GM23338 (cell line): ENCODE measurements around the gene CBARP. TPM values are rescaled to one million over a fixed set of nuclear protein-coding genes. Genes with fewer than 3 reads are reported as not detected.

Source experiments
- ATAC-seq: fragments of 200-7000 bp; cut with Tn5 transposase; 3 replicates; pipeline ENCODE4 v1.9.1; 2020
- DNase-seq: peaks from one replicate; pipeline ENCODE4 v3.0.0-alpha.2; 2015; ENCODE audit warnings: low spot score
- H2AFZ ChIP-seq: fragments of 200-600 bp; sonication (generic); 2 replicates; pipeline ENCODE4 v1.8.0; 2016; ENCODE audit warnings: antibody characterized with exemption, mild to moderate bottlenecking, moderate library complexity
- H3F3A ChIP-seq: fragments of 200-600 bp; sonication (generic); replicated peaks from 2 replicates; pipeline ENCODE4 v1.8.0; 2017; ENCODE audit warnings: antibody characterized with exemption, mixed run types, low read depth
- H3K27ac ChIP-seq: fragments of 200-600 bp; sonication (generic); 2 replicates; pipeline ENCODE4 v1.6.1; 2016; ENCODE audit warnings: low read depth
- H3K27me3 ChIP-seq: fragments of 200-600 bp; sonication (generic); 2 replicates; pipeline ENCODE4 v1.8.0; 2016; ENCODE audit warnings: mild to moderate bottlenecking, mixed run types, moderate library complexity; ENCODE audit not compliant: insufficient read depth
- H3K36me3 ChIP-seq: fragments of 200-600 bp; sonication (generic); 2 replicates; pipeline ENCODE4 v1.8.0; 2016; ENCODE audit warnings: mild to moderate bottlenecking; ENCODE audit not compliant: insufficient read depth
- H3K4me1 ChIP-seq: fragments of 200-600 bp; sonication (generic); 2 replicates; pipeline ENCODE4 v1.8.0; 2016; ENCODE audit warnings: mild to moderate bottlenecking, moderate library complexity; ENCODE audit not compliant: insufficient read depth
- H3K4me2 ChIP-seq: fragments of 200-600 bp; sonication (generic); 2 replicates; pipeline ENCODE4 v1.7.1; 2017; ENCODE audit warnings: mixed run types
- H3K4me3 ChIP-seq: fragments of 200-600 bp; sonication (generic); 2 replicates; pipeline ENCODE4 v1.6.1; 2016; ENCODE audit warnings: mixed run types
- H3K79me2 ChIP-seq: fragments of 200-600 bp; sonication (generic); replicated peaks from 2 replicates; pipeline ENCODE4 v1.8.0; 2017; ENCODE audit warnings: mild to moderate bottlenecking; ENCODE audit not compliant: insufficient read depth
- H3K9me2 ChIP-seq: fragments of 200-600 bp; sonication (generic); 2 replicates; pipeline ENCODE4 v1.8.0; 2017; ENCODE audit not compliant: insufficient read depth
- H4K20me1 ChIP-seq: fragments of 200-600 bp; sonication (generic); replicated peaks from 2 replicates; pipeline ENCODE4 v1.8.0; 2017; ENCODE audit warnings: mild to moderate bottlenecking; ENCODE audit not compliant: insufficient read depth
- H3K27ac Mint-ChIP-seq: 2 replicates; pipeline ENCODE4 v1.8.0; 2020; ENCODE audit warnings: inconsistent platforms, mild to moderate bottlenecking, moderate library complexity, mixed read lengths
- H3K27me3 Mint-ChIP-seq: 3 replicates; pipeline ENCODE4 v1.8.0; 2022; ENCODE audit warnings: low read depth, mild to moderate bottlenecking, moderate library complexity, mixed read lengths, inconsistent platforms; ENCODE audit not compliant: insufficient read depth, poor library complexity
- H3K36me3 Mint-ChIP-seq: 3 replicates; pipeline ENCODE4 v1.8.0; 2021; ENCODE audit warnings: low read depth, mild to moderate bottlenecking, inconsistent platforms, moderate library complexity, mixed read lengths
- H3K4me1 Mint-ChIP-seq: 3 replicates; pipeline ENCODE4 v1.8.0; 2020; ENCODE audit warnings: mild to moderate bottlenecking, inconsistent platforms, mixed read lengths
- H3K4me3 Mint-ChIP-seq: 3 replicates; pipeline ENCODE4 v1.8.0; 2021; ENCODE audit warnings: moderate library complexity, mild to moderate bottlenecking, inconsistent platforms, mixed read lengths
- H3K9me3 Mint-ChIP-seq: 3 replicates; pipeline ENCODE4 v1.8.0; 2020; ENCODE audit warnings: moderate library complexity, mild to moderate bottlenecking, inconsistent platforms, mixed read lengths
- CREB1 ChIP-seq: fragments of 250-450 bp; sonication (Bioruptor Pico); IDR thresholded peaks from 2 replicates; pipeline ENCODE4 v1.5.0; 2020; ENCODE audit warnings: low read depth, mild to moderate bottlenecking, moderate library complexity
- CTCF ChIP-seq, 2 experiments: fragments of 200-600 bp in 1 of 2; sonication (generic) in 1 of 2; conservative IDR thresholded peaks; 2 replicates each; pipeline versions ENCODE4 v1.5.1 to v1.6.1; 2016 to 2017; ENCODE audit warnings: antibody characterized with exemption in 2 of 2, low read depth in 2 of 2, mild to moderate bottlenecking in 2 of 2, moderate library complexity in 1 of 2
- ETS1 ChIP-seq: IDR thresholded peaks from 2 replicates; pipeline ENCODE4 v1.6.1; 2016; ENCODE audit warnings: antibody characterized with exemption
- EZH2 ChIP-seq: fragments of 200-600 bp; sonication (generic); IDR thresholded peaks from one replicate; pipeline ENCODE4 v1.8.0; 2017; ENCODE audit warnings: antibody characterized with exemption, mild to moderate bottlenecking, low read depth; ENCODE audit not compliant: unreplicated experiment
- EZH2phosphoT487 ChIP-seq: fragments of 200-600 bp; sonication (generic); IDR thresholded peaks from one replicate; pipeline ENCODE4 v1.8.1; 2018; ENCODE audit warnings: antibody characterized with exemption; ENCODE audit not compliant: unreplicated experiment
- JUNB ChIP-seq: IDR thresholded peaks from one replicate; pipeline ENCODE4 v1.6.1; 2016; ENCODE audit warnings: antibody characterized with exemption; ENCODE audit not compliant: unreplicated experiment
- NANOG ChIP-seq: IDR thresholded peaks from 2 replicates; pipeline ENCODE4 v1.6.1; 2016; ENCODE audit warnings: antibody characterized with exemption, borderline replicate concordance
- POLR2AphosphoS5 ChIP-seq: IDR thresholded peaks from 2 replicates; pipeline ENCODE4 v1.6.1; 2016; ENCODE audit warnings: antibody characterized with exemption, low read depth
- STAT1 ChIP-seq: IDR thresholded peaks from one replicate; pipeline ENCODE4 v1.6.1; 2016; ENCODE audit warnings: antibody characterized with exemption; ENCODE audit not compliant: unreplicated experiment
- ZNF114 ChIP-seq: fragments of 250-450 bp; sonication (Bioruptor Pico); IDR thresholded peaks from 2 replicates; pipeline ENCODE4 v1.5.0; 2020; ENCODE audit warnings: mild to moderate bottlenecking, moderate library complexity
- ZNF331 ChIP-seq: fragments of 250-450 bp; sonication (Bioruptor Pico); IDR thresholded peaks from 2 replicates; pipeline ENCODE4 v1.5.0; 2020; ENCODE audit warnings: low read depth, mild to moderate bottlenecking, moderate library complexity
- polyA plus RNA-seq: library from polyadenylated mRNA; unstranded; fragments of >200 nt; fragmentation: Nextera tagmentation; extraction: Ambion mirVana; gene quantifications from 2 replicates; pipeline ENCODE4 v1.2.1, GENCODE V29; 2016
- total RNA-seq: library from RNA; depleted of rRNA; stranded (reverse); fragments of >200 nt; shearing (Covaris generic); gene quantifications from 2 replicates; pipeline ENCODE4 v1.2.3, GENCODE V29; 2014
- TF ChIP-seq, protein P1 (sequence below): IDR thresholded peaks from one replicate; pipeline ENCODE4 v1.6.1; 2018; ENCODE audit warnings: antibody characterized with exemption; ENCODE audit not compliant: unreplicated experiment

CBARP gene
- total and polyA plus RNA-seq, 2 experiments from 2014 or later: 2.0 to 14.1 TPM

- TF ChIP-seq CTCF (conservative IDR thresholded peaks at IDR 0.05; ENCODE audit: low read depth in 2 of 2): no peak
- TF ChIP-seq, protein P1, sequence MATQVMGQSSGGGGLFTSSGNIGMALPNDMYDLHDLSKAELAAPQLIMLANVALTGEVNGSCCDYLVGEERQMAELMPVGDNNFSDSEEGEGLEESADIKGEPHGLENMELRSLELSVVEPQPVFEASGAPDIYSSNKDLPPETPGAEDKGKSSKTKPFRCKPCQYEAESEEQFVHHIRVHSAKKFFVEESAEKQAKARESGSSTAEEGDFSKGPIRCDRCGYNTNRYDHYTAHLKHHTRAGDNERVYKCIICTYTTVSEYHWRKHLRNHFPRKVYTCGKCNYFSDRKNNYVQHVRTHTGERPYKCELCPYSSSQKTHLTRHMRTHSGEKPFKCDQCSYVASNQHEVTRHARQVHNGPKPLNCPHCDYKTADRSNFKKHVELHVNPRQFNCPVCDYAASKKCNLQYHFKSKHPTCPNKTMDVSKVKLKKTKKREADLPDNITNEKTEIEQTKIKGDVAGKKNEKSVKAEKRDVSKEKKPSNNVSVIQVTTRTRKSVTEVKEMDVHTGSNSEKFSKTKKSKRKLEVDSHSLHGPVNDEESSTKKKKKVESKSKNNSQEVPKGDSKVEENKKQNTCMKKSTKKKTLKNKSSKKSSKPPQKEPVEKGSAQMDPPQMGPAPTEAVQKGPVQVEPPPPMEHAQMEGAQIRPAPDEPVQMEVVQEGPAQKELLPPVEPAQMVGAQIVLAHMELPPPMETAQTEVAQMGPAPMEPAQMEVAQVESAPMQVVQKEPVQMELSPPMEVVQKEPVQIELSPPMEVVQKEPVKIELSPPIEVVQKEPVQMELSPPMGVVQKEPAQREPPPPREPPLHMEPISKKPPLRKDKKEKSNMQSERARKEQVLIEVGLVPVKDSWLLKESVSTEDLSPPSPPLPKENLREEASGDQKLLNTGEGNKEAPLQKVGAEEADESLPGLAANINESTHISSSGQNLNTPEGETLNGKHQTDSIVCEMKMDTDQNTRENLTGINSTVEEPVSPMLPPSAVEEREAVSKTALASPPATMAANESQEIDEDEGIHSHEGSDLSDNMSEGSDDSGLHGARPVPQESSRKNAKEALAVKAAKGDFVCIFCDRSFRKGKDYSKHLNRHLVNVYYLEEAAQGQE: no peak
- no peak for TF ChIP-seq ZNF114
- no peak for TF ChIP-seq EZH2phosphoT487
- no peak for TF ChIP-seq POLR2AphosphoS5
- no peak for TF ChIP-seq EZH2
- no peak for TF ChIP-seq JUNB
- TF ChIP-seq STAT1: no peak
- no peak for TF ChIP-seq NANOG
Measured at GRCh38 chr19:1268226-1269064, 30.6 kb upstream of the CBARP start (continued).

GRCh38 chr19:1267477-1268225 is 29.8 kb upstream of the CBARP start:
- Mint-ChIP-seq H3K4me3 (peak overlapping the region; percentile 64), H3K9me3 (peaks cover 2% of the 10 kb centered on the region; the same call in 2 of the 3 replicates), H3K27me3 (peaks cover 50% of the 10 kb centered on the region), H3K36me3 (peaks cover 40% of the 10 kb centered on the region), H3K27ac (no peak overlapping the region), H3K4me1 (peaks cover 60% of the 10 kb centered on the region)
- Histone ChIP-seq H3K4me3 (peak overlapping the region; percentile 94), H3K27me3 (peaks cover 10% of the 10 kb centered on the region; the same call in 1 of the 2 replicates), H3K9me2 (no peaks in the 10 kb centered on the region), H3K79me2 (peaks cover 34% of the 10 kb centered on the region), H3K36me3 (peaks cover 22% of the 10 kb centered on the region), H3K4me1 (peaks cover 44% of the 10 kb centered on the region; the same call in 1 of the 2 replicates), H3K27ac (no peak overlapping the region), H3F3A (peaks cover 53% of the 10 kb centered on the region), H4K20me1 (peaks cover 28% of the 10 kb centered on the region), H2AFZ (no peak overlapping the region), H3K4me2 (peak overlapping the region; percentile 95)
- ATAC-seq (no peak), DNase-seq (no peak)
- TF ChIP-seq EZH2 (no peak), JUNB (no peak), NANOG (no peak), ETS1 (no peak), ZNF114 (no peak), CREB1 (CRISPR knock-in tag) (no peak), STAT1 (no peak), ZNF331 (no peak), CTCF (conservative IDR thresholded peaks at IDR 0.05; ENCODE audit: low read depth in 2 of 2) (no peak), EZH2phosphoT487 (no peak)
- TF ChIP-seq, protein P1: no peak
